Epidermal melanocyte (primary cell): Measurements from ENCODE around the gene KCNQ1.

Experiments used
- DNase-seq: peaks from one replicate; pipeline ENCODE4 v3.0.0; 2011; ENCODE audit warnings: low spot score; ENCODE audit not compliant: insufficient read length

Gene KCNQ1

DNA sequence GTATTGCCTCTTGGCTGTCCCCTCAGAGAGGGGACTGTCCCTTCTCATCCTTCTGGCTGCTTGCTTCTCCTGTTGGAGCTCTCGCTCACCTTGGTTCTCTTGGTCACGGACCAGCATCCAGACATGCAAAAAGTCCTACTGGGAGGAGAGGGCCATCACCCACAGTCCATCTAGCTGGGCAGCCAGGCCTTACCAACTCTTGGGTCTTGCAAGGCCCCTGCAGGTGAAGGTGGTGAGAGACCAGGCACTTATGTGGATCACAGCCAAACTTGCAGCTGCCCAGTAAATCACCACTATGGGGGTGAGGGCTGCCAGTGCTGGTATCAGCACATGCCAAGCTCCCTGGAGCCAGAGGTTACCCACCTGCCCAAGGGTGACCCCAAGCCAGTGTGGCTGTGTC, 218.7 kb downstream of the KCNQ1 start:
- DNase-seq = no peak

DNA sequence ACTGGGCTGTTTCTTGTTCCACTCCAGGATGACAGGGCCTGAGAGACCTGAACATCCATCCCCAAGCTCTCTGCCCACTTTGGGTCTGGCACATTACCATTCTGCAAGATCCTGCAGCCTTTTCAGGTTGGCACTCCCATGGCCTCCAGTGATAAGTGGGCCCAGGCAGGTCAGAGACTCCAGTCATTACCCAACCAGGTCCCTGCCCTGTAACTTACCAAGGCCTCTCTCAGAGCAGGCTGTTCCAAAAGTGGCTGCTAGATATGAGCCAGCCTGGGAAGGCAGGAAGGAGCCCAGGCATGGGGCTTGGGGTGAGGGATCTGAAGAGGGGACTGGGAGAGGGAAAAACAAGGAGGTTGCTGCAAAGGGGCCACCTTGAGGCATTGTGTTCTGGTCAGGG, 219.1 kb downstream of the KCNQ1 start:
- no peak for DNase-seq

DNA sequence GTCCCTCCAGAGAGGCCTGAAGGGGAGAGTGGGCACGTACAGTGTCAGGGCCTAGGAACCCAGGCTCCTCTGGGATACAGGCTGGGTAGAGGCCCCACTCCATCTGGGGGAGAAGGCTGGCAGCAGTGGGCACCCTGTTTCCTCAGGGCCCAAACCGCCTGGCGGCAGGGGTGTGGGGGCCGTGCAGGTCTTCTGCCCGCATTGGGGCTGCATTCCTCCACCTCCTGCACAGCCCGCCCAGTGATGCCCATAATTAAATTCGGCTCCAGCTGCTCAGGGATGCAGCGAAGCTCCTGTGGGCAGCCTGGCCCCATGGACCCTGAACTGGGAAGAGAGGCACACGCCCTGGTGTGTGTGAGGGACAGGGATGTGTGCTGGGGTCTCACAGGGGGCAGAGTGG, 219.6 kb downstream of the KCNQ1 start:
- DNase-seq = no peak

DNA sequence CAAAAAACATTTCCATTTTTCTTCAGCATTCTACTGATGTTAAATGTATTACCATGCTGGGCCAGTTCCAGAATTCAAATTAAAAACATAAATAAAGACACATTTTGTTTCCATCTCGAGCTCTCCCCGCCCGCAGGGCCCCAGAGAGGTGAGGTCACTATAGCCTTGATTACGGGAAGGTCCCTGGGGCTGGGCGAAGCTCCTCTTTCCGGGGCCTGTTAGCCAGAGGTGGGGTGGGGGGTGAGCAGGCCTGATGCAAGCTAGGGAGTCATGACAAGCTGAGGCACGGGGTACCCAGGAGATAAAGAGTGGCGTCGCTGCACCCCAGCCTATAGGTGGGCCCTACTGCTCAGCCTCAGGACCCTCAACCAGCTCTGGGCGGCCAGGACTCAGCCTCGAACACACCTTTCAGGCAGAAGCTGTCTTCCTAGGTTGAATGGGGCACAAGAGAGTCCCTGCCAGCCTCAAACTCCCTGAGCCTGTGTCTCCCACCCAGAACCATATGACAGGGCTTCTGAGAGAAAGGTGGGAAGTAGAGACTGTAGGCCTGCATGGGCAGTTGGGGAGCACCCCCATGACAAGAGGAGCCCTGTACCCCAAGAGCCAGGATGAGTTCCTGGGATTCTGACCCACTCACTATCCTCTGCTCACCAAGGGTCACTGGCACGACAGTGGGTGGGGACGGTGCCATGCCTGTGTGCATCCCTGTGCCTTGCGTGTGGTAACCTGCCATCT, 220.2 kb downstream of the KCNQ1 start:
- DNase-seq = no peak

DNA sequence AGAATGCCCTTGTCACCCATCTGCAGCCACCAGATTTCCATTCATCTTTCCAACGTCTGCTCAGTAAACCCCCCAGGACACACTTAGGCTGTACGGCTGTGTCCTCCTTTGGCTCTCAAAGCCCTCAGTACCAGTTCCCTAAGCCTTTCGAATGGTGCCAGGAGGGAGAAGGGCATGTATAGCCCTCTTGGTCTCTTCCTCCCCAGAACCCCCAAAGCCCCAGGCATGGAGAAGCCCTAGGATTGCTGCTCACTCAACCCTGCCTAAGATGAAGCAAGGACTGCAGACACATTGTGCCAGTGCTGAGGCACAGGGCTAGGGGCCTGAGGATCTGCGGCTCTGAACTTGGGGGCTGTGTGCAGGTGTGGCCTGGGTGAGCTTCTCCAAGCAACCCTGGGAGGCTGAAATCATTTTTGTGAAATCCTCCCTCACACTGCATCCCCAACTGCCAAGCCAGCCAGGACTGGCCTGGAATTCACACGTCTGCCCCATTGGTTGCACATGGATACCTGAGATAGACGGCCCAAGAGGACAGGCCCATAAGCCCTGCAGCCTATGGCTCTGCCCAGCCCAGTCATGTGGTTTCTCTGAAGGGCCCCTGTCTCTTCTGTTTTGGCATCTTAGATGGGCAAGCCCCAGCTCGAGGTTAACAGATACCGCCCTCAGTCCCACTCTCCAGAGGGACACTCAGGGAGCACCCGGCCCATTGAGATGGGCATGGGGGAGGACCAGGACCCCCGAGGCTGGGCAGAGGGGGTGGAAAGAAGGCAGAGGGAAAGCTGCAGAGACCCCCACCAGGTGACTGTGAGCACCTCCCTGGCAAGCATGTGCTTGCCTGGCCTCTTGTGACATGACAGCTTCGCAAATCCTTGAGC, 221.0 kb downstream of the KCNQ1 start:
- DNase-seq = no peak

DNA sequence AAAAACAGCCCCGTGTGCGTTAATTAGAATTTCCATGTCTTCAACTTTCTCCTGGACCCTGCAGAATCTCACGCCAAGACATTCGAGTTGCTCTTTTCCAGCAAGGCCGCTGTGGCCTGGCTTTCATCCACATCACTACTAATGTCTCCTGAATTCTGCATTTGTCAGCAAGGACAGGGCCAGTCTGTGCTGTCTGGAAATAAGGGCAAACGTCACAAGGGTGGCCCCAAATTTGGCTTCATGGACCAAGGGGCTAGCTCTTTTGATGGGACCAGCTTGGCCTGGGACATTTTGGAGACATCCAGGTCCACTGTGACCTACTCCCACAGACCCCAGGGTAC, 221.6 kb downstream of the KCNQ1 start:
- no peak for DNase-seq

DNA sequence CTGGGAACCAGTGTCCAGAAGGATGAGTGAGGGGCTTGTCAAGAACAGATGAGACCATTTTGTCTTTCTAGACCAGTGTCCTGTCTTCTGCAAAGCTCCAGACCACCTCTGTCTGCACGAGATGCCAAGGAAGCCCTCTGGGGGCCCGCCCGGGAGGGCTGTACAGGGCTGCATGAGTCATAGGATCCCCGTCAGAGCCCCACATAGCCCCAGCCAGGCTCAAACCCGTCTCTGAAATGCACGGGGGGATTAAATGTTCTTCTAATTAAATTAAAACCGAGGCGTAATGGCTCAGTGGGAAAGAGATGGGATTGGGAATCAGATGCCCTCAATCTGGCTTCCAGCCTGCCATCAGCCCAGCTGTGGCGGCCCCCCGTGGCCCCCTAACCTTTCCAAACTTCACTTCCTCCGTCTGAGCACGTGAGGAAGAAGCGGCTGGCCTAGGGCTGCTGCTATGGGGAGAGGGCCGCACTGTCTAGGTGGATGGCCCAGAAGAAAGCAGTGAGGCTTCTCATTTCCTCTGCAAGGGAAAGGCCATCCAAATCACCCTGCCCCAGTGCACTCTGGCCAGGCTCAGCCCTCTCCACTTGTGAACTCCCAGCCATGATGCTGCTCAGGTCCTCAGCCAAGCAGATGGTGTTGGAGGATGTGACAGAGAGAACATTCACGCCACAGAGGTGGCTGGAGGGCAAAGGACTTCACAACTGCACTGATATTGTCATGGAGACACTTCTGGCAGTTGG, 222.2 kb downstream of the KCNQ1 start:
- no peak for DNase-seq

DNA sequence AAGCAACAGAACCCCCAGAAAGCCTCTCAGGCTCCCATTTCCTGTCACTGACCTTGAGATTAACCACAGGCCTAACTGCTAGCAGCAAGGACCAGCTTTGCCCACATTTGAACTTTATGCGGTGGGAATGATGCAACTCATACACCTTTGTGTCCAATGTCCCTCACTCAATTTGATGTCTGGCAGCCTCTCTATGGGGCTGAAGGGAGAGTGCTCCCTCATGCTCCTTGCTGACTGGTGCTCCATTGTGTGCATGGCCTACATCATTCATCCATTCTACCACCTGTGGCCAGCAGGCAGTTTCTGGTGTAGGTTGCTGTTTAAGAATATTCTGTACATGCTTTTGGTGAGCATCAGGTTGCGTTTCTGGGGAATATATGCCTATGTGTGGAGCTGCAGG, 223.1 kb downstream of the KCNQ1 start:
- no peak for DNase-seq

DNA sequence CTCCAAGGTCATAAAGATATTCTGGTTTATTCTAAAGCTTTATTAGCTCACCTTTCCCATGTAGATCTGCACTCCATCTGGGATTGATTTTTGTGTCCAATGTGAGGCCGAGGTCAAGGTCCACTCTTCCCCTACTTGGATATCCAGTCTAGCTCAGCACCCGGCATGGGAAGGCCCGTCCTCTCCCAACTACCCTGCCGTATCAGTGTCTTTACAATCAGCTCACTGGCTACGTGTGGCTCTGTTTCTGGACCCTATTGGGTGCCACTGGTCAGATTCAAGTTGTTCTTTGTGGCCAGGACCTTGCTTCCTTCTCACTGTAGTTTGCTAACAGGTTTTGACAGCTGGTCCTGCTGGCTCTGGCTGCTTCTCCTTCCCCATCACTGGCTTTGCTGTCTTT, 224.1 kb downstream of the KCNQ1 start:
- DNase-seq = no peak

DNA sequence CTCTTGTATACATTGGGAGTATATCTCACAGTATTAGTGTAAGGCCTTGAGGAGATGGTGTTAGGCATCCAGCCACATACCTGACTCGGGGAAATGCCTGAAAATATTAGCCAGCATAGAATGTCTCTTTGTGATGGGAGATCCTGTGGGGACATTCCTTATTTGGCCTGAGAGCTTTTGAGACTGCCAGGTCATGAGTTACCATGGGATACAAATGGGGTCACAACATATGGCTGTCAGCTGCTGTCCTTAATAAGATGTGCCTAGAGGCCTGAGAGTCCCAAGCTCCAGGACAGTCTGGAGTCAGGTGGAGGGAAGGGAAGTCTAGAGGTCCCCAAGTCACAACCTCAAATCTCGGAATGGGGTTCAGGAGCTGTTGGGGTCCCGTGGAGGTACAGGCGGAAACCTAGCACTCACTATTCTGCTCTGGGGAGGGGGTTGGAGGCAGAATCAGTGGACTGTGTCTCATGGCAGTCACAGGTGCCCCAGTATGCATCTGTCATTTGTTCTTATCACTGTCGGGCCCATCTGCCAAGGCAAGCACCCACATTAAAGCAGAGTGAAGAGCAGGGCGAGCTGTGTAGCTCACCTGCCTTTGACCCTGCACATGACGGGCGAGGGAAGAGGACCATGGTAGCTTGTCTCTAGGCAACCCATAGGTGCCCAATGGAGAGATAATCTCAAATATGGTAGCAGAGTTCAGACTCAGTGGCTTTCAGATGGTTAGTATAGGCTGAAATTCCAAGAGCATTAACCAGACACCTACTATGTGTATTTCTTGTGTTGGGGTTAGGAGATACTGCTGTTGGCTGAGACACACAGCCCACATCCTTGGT, 225.0 kb downstream of the KCNQ1 start:
- DNase-seq = no peak

DNA sequence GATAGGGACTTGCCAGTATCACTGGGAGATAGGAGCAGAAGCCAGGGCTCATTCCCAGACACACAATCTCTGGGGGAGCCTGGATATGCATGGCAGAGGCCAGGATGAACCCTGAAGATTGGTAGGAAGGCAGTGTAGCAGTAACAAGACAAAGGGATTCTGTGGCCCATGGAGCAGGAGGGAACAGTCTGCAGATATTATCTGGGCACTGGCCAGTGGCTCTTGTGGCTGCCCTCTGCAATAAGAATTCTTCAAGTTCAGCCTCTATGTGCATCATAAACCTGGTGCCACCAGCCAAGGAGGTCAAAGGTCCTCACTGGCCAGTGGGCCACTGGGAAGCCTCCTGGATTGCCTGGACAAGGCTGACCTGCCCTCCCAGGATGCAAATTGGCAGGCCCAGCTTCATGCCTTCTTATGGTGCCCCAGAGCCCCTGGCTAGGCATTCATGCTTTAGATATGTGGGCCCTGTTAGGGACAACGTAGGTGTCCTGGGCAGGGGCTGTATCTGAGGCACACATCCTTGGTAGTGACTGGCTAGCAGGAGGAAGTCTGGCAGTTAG, 225.8 kb downstream of the KCNQ1 start:
- DNase-seq = no peak

DNA sequence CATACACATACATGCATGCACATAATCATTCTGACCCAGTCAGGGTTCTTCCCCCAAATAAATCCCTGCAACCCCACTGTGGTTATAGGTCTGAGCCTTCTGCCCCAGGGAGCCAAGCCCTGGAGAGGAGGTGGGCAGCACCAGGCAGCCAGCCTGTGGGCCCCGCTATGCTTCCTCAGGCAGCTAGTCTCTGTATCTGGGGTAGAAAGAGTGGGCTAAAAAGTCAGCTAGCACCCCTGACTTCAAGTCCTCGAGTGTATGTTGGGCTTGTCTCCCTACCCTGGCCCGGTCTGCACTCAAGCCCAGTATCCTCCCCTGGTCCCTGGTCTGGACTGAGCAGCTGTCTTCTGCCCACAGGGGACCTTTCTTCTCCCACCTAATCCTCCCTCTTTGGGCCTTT, 226.9 kb downstream of the KCNQ1 start:
- no peak for DNase-seq

DNA sequence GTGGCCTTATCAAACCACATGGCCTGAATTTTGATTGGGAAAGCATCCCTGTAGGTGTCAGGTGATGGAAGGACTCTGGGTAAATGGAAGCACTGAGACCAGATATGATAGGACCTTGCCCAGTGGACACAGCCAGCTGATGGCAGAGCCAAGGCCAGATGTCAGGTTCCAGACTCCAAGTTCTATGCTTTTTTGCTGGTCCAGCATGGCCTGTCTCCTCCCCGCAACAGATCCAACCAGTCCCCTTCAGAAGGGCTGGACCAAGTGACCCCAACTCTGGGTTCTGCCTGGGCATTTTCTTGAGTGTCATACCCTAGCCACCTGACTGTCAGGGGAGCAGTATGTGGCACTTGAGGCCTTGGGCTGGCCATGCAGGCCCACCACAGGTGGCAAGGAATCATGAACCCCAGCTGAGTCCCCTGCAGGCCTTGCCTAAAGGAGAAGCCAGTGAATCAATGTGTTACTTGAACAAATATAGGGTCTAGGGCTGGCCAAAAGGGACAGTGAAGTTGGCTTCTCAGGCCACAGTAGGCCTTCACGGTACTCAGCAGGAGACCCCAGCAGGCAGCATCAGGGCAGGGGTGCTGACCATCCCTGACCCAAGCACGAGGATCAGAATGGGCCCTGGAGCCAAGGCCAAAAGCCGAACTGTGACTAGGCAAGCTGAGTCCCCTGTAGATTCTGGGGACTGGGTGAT, 227.9 kb downstream of the KCNQ1 start:
- DNase-seq = no peak

DNA sequence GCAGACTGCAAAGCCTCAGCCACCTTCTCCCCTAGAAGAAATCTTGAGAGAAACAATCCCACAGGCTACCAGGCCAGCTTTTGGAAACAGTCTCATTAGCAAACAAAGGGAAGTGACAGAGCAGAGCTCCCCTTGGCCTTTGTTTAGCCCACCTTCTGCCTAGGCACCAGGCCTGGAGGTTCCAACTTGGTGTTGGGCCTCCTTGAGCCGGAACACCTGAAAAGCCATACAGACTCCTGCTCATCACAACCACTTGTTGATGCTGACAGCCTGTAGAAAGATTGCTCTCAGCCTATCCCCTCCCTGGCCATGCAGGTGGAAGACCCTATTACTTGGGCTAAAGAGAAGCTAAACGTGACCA, 228.4 kb downstream of the KCNQ1 start:
- DNase-seq = no peak

DNA sequence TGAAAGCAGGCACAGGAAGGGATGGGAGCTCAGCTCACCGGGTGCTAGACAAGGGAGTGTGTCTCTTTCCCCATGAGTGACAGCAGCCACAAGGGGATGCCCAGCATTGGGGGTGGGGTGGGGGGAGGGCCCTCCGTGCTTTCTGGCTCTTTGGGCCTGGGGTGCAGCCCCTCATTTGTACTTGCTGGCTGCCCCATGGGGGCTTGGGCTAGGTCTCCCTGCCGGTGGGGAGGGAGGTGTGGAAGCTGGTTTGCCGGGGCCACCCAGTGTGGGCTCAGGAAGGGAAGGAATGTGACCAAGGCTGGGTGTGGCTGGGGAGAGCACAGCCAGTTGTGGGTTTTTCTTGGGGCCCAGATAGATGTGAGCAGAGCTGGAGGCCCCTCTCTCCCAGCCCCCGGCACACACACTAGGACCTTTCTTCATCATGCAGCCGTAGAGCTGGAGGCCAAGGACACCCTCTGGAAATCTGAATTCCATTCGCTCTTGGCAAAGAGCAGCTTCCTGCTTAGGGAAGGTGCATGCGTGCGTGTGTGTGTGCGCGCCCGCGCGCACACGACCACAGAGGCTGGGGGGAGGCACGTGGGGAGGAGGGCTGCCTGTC, 229.2 kb downstream of the KCNQ1 start:
- DNase-seq = no peak

DNA sequence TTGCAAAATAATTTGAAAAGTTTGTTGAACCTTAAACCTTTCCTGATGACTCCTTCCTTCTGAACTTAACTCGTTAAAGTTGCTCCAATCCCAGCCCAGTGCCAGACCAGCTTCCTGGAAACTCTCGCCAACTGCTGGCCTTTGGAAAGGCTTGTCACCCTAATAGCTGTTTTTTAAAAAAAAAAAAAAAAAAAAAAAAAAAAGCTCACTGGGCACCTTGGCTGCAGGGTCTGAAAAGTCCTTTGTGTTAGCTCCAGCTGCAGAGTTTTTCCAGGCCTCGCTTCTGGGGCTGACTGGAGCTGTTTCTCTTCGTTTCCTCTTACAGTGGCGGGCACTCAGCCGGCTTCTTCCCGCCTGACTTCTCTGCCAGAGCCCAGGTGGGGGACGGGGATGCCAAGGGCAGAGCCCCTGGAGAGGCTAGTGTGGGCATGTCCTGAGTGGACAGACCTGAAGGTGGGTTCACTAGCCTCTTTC, 229.9 kb downstream of the KCNQ1 start:
- DNase-seq = no peak

DNA sequence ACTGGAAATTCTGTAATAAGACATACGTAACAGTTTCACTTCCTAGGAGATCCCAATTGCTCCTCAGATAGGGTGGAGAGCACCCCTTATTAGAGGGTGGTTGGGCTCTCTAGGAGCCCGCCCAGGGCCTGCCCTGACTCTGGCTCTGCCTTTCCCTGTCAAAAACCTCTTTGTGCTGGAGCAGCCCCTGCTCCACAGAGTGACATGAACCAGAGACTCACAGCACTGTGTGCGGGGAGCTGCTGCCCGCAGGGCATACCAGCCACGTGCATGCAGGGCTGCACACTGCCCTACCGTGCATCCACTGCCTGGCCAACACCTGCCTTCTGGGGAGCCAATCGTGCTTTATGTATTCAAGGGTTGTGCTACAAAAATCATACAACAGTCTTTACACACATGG, 230.7 kb downstream of the KCNQ1 start:
- DNase-seq = peak; percentile 59

DNA sequence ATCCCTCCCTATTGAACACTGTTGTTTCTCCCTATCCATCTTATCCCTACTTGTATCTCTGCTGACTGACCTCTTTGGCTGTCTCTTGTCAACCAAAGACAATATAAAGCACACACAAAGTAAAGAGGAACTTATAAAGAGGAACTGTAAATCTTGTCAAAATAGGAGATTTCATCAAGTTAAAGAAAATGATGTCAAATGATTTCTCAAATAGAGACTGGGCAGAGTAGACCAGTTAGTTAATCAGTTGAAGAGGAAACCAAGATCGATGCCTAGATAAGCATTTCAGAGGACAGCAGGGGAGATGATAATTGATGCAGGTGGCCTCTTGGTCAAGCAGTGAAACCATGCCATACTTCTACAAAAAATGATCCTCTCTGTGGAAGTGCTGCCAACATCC, 232.3 kb downstream of the KCNQ1 start:
- DNase-seq = no peak

DNA sequence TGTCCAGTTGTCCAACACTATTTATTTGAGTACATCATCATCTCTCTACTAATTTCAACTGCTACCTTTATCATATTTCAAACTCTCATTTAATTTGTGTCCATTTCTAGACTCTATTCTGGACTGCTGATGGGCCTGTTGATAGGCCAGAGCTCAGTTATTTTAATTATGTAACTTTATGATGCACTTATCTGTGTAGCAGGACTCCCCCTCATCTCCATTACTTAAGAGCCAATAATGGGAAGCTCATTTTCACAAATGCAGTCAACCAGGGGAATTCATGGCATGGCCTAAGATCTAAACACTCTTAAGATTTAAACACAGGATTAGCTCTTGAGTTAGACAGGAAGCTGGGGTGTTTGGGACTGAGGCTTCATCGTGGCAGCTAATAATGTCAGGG, 233.6 kb downstream of the KCNQ1 start:
- no peak for DNase-seq
